Measurements from ENCODE around the gene SLC6A17.

Gene SLC6A17

DNA sequence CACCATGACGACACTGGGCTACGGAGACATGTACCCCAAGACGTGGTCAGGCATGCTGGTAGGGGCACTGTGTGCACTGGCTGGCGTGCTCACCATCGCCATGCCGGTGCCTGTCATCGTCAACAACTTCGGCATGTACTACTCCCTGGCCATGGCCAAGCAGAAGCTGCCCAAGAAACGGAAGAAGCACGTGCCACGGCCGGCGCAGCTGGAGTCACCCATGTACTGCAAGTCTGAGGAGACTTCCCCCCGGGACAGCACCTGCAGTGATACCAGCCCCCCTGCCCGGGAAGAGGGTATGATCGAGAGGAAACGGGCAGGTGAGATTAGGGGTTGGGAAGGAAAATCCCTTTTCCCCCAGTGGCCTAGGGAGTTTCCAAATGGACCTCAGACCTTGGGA is 73.3 kb downstream of the SLC6A17 start:
- H3K4me2 ChIP-seq (ENCODE audit: low read length) = no peak overlapping the region
- no peak overlapping the region for H2BK12ac ChIP-seq (ENCODE audit: low read length)
- H2BK120ac ChIP-seq (ENCODE audit: insufficient read depth, low read length, poor library complexity) = no peak overlapping the region
- H3K14ac ChIP-seq (ENCODE audit: low read length) = no peak overlapping the region
- H3K4ac ChIP-seq (ENCODE audit: low read depth, low read length) = no peak overlapping the region
- H3K27me3 ChIP-seq (ENCODE audit: insufficient read depth, low read length) = no peaks in the 10 kb centered on the region
- H3K18ac ChIP-seq (ENCODE audit: low read length) = no peak overlapping the region
- no peak overlapping the region for H3K27ac ChIP-seq (ENCODE audit: low read depth, low read length)
- peaks cover 0 to 2% of the 10 kb centered on the region in 2 experiments for H3K36me3 ChIP-seq (ENCODE audit: control insufficient read depth in 1 of 2, insufficient read depth in 2 of 2, low read length in 2 of 2)
- H3K79me1 ChIP-seq (ENCODE audit: low read length) = no peaks in the 10 kb centered on the region
- H3K9ac ChIP-seq (ENCODE audit: low read length) = no peak overlapping the region
- H3K4me1 ChIP-seq (ENCODE audit: control insufficient read depth in 1 of 2, insufficient read depth in 2 of 2, low read length in 2 of 2) = no peaks in the 10 kb centered on the region
- no peak overlapping the region for H2BK5ac ChIP-seq (ENCODE audit: low read depth, low read length, poor library complexity)
- WGBS (ENCODE audit: extremely low coverage, insufficient coverage, insufficient read length) = no CpG with 5 or more reads among the region's 17 CpGs
- no peaks in the 10 kb centered on the region for H3K79me2 ChIP-seq (ENCODE audit: control insufficient read depth, insufficient read depth, low read length, poor library complexity)
- DNase-seq = no peak
- H3K4me3 ChIP-seq (ENCODE audit: low read depth, low read length) = no peak overlapping the region
- no peak overlapping the region for H4K91ac ChIP-seq (ENCODE audit: low read depth, low read length)
- H3K23ac ChIP-seq (ENCODE audit: low read length) = no peak overlapping the region
- H4K12ac ChIP-seq (ENCODE audit: low read depth, low read length) = no peak overlapping the region
- peaks cover 2% of the 10 kb centered on the region for H3K9me3 ChIP-seq (ENCODE audit: insufficient read depth, low read depth, low read length)
- no peak overlapping the region for H4K8ac ChIP-seq (ENCODE audit: low read depth, low read length)
- H2AFZ ChIP-seq (ENCODE audit: insufficient read depth, low read length, poor library complexity) = no peak overlapping the region
- H2AK5ac ChIP-seq (ENCODE audit: low read length) = no peak overlapping the region

DNA sequence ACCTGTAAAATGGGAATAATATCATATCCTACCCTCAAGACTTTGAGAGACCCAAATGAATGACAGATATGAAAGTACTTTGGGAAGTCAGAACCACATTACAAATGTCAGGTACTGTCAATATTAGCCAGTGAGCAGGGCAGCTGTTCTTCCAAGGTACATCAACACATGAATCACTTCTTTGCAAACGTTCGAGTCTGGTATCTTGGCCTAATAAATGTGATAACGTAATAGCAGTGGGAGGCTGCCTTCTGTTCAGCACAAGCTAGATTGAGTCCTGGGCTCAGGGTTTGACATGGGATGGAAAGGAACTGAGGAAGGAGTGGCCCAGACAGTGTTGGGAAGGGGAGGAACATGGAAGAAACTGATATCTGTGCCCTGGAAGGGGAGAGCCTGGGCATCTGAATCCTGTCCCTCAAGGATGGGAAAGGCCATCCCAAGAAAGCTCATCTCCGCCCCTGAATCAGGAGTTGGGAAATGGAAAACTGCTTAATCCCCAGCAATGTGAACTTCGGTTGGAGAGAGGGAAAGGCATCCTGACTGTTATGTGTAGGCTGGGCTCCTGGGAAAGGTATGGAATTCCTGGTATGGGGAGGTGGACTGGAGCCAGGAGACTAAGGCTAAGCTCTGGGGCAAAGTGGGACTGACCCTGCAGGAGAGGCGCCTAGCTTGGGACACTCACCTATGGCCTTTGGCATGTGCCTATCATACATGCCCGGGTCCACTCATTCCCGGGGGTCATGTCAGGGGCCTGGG is 74.1 kb downstream of the SLC6A17 start:
- no peak overlapping the region for H3K14ac ChIP-seq (ENCODE audit: low read length)
- no peaks in the 10 kb centered on the region for H3K4me1 ChIP-seq (ENCODE audit: control insufficient read depth in 1 of 2, insufficient read depth in 2 of 2, low read length in 2 of 2)
- no peak overlapping the region for H4K91ac ChIP-seq (ENCODE audit: low read depth, low read length)
- H3K27ac ChIP-seq (ENCODE audit: low read depth, low read length) = no peak overlapping the region
- no peak overlapping the region for H3K23ac ChIP-seq (ENCODE audit: low read length)
- no peak overlapping the region for H3K18ac ChIP-seq (ENCODE audit: low read length)
- H3K79me1 ChIP-seq (ENCODE audit: low read length) = no peaks in the 10 kb centered on the region
- WGBS (ENCODE audit: extremely low coverage, insufficient coverage, insufficient read length) = no CpG with 5 or more reads among the region's 8 CpGs
- no peak overlapping the region for H2BK5ac ChIP-seq (ENCODE audit: low read depth, low read length, poor library complexity)
- peaks cover 0 to 2% of the 10 kb centered on the region in 2 experiments for H3K36me3 ChIP-seq (ENCODE audit: control insufficient read depth in 1 of 2, insufficient read depth in 2 of 2, low read length in 2 of 2)
- H2BK12ac ChIP-seq (ENCODE audit: low read length) = no peak overlapping the region
- H2BK120ac ChIP-seq (ENCODE audit: insufficient read depth, low read length, poor library complexity) = no peak overlapping the region
- no peaks in the 10 kb centered on the region for H3K79me2 ChIP-seq (ENCODE audit: control insufficient read depth, insufficient read depth, low read length, poor library complexity)
- H3K9me3 ChIP-seq (ENCODE audit: insufficient read depth, low read depth, low read length) = peaks cover 2% of the 10 kb centered on the region
- H2AK5ac ChIP-seq (ENCODE audit: low read length) = no peak overlapping the region
- no peak overlapping the region for H3K4ac ChIP-seq (ENCODE audit: low read depth, low read length)
- no peak overlapping the region for H4K8ac ChIP-seq (ENCODE audit: low read depth, low read length)
- DNase-seq = peak; percentile 39 to 59
- no peaks in the 10 kb centered on the region for H3K27me3 ChIP-seq (ENCODE audit: insufficient read depth, low read length)
- no peak overlapping the region for H2AFZ ChIP-seq (ENCODE audit: insufficient read depth, low read length, poor library complexity)
- no peak overlapping the region for H3K4me2 ChIP-seq (ENCODE audit: low read length)
- H3K4me3 ChIP-seq (ENCODE audit: low read depth, low read length) = no peak overlapping the region
- no peak overlapping the region for H4K12ac ChIP-seq (ENCODE audit: low read depth, low read length)
- no peak overlapping the region for H3K9ac ChIP-seq (ENCODE audit: low read length)

DNA sequence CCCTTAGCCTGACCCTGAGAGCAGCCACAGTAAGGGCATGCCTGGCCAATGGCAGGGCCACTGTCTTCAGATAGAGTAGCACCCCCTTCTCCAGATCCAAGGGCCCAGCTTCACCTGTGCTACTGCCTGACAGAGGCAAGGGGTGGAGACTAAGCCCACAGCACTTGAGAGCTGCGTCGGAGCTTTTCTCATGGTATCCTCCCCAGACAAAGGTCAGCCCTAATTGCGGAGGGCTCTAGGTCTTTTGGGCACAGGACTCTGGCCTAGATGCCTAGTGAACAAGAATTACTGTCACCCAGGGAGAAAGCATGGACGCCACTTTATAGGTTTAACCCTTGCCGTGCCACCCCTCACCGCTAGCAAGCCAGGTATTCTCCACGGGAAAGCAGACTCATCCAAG is 74.9 kb downstream of the SLC6A17 start:
- Histone ChIP-seq H4K8ac (ENCODE audit: low read depth, low read length) (no peak overlapping the region), H3K23ac (ENCODE audit: low read length) (no peak overlapping the region), H2BK120ac (ENCODE audit: insufficient read depth, low read length, poor library complexity) (no peak overlapping the region), H3K36me3 (ENCODE audit: control insufficient read depth in 1 of 2, insufficient read depth in 2 of 2, low read length in 2 of 2) (peaks cover 0 to 2% of the 10 kb centered on the region in 2 experiments), H4K12ac (ENCODE audit: low read depth, low read length) (no peak overlapping the region), H3K27ac (ENCODE audit: low read depth, low read length) (no peak overlapping the region), H4K91ac (ENCODE audit: low read depth, low read length) (no peak overlapping the region), H3K4me1 (ENCODE audit: control insufficient read depth in 1 of 2, insufficient read depth in 2 of 2, low read length in 2 of 2) (no peaks in the 10 kb centered on the region), H3K18ac (ENCODE audit: low read length) (no peak overlapping the region), H3K9ac (ENCODE audit: low read length) (no peak overlapping the region), H2AK5ac (ENCODE audit: low read length) (no peak overlapping the region), H2BK12ac (ENCODE audit: low read length) (no peak overlapping the region), H3K4me3 (ENCODE audit: low read depth, low read length) (no peak overlapping the region), H2BK5ac (ENCODE audit: low read depth, low read length, poor library complexity) (no peak overlapping the region), H3K79me2 (ENCODE audit: control insufficient read depth, insufficient read depth, low read length, poor library complexity) (no peaks in the 10 kb centered on the region), H3K4me2 (ENCODE audit: low read length) (no peak overlapping the region), H3K27me3 (ENCODE audit: insufficient read depth, low read length) (no peaks in the 10 kb centered on the region), H3K14ac (ENCODE audit: low read length) (no peak overlapping the region), H3K4ac (ENCODE audit: low read depth, low read length) (no peak overlapping the region), H2AFZ (ENCODE audit: insufficient read depth, low read length, poor library complexity) (no peak overlapping the region), H3K9me3 (ENCODE audit: insufficient read depth, low read depth, low read length) (peaks cover 2% of the 10 kb centered on the region), H3K79me1 (ENCODE audit: low read length) (no peaks in the 10 kb centered on the region)
- WGBS (ENCODE audit: extremely low coverage, insufficient coverage, insufficient read length) = no CpG with 5 or more reads among the region's 7 CpGs
- no peak for DNase-seq

DNA sequence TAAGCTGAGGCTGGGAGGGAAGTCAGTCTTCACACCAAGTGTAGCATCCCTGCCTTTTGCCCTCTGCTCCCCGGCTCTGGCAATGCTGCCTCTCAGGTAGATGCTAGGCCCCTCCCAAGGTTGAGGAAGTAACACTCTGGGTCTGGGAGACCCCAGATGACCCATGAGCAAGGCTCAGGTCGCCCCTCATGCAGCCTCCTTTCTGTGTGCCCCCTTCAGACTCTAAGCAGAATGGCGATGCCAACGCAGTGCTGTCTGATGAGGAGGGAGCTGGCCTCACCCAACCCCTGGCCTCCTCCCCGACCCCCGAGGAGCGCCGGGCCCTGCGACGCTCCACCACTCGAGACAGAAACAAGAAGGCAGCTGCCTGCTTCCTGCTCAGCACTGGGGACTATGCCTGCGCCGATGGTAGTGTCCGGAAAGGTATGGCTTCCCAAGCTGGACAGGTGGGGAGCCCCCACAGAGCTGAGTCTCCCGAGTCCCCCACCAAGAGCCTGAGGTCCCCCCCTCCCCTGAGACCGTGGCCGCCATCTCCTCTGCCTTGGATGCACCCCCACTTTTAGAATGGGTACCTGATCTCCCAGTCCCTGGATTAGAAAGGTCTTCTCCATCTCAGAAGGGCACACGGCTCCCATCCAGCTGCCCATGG is 75.6 kb downstream of the SLC6A17 start:
- Histone ChIP-seq H3K18ac (ENCODE audit: low read length) (no peak overlapping the region), H2BK12ac (ENCODE audit: low read length) (no peak overlapping the region), H2AK5ac (ENCODE audit: low read length) (no peak overlapping the region), H3K36me3 (ENCODE audit: control insufficient read depth in 1 of 2, insufficient read depth in 2 of 2, low read length in 2 of 2) (peaks cover 0 to 2% of the 10 kb centered on the region in 2 experiments), H3K4me3 (ENCODE audit: low read depth, low read length) (no peak overlapping the region), H3K4me2 (ENCODE audit: low read length) (no peak overlapping the region), H3K9ac (ENCODE audit: low read length) (no peak overlapping the region), H3K27me3 (ENCODE audit: insufficient read depth, low read length) (no peaks in the 10 kb centered on the region), H4K8ac (ENCODE audit: low read depth, low read length) (no peak overlapping the region), H2AFZ (ENCODE audit: insufficient read depth, low read length, poor library complexity) (no peak overlapping the region), H3K4me1 (ENCODE audit: control insufficient read depth in 1 of 2, insufficient read depth in 2 of 2, low read length in 2 of 2) (peaks cover 0 to 3% of the 10 kb centered on the region in 2 experiments), H3K4ac (ENCODE audit: low read depth, low read length) (no peak overlapping the region), H2BK5ac (ENCODE audit: low read depth, low read length, poor library complexity) (no peak overlapping the region), H4K91ac (ENCODE audit: low read depth, low read length) (no peak overlapping the region), H3K27ac (ENCODE audit: low read depth, low read length) (no peak overlapping the region), H3K79me1 (ENCODE audit: low read length) (no peaks in the 10 kb centered on the region), H4K12ac (ENCODE audit: low read depth, low read length) (no peak overlapping the region), H3K9me3 (ENCODE audit: insufficient read depth, low read depth, low read length) (peaks cover 2% of the 10 kb centered on the region), H3K79me2 (ENCODE audit: control insufficient read depth, insufficient read depth, low read length, poor library complexity) (no peaks in the 10 kb centered on the region), H3K23ac (ENCODE audit: low read length) (no peak overlapping the region), H3K14ac (ENCODE audit: low read length) (no peak overlapping the region), H2BK120ac (ENCODE audit: insufficient read depth, low read length, poor library complexity) (no peak overlapping the region)
- no CpG with 5 or more reads among the region's 18 CpGs for WGBS (ENCODE audit: extremely low coverage, insufficient coverage, insufficient read length)
- DNase-seq = no peak

Data from trophoblast cell (in vitro differentiated cells and primary cell).